Immature natural killer cell (primary cell): Measurements from ENCODE around the gene OR5AN1. TPM values are rescaled to one million over a fixed set of nuclear protein-coding genes. Genes with fewer than 3 reads are reported as not detected.
"Not testable (repeated sequence)": the region's sequence is repeated elsewhere in the genome, so short reads cannot be mapped to it uniquely, and the experiment has no call there.

Experiments
- DNase-seq, 3 donors: peaks; one replicate each; pipeline ENCODE4 v3.0.0; 2022; ENCODE audit warnings: mixed read lengths in 1 of 3
- H3K27ac Mint-ChIP-seq, 6 donors: one replicate each; pipeline ENCODE4 v1.8.0; 2020; ENCODE audit warnings: mixed read lengths in 6 of 6, mild to moderate bottlenecking in 5 of 6, inconsistent platforms in 4 of 6, moderate library complexity in 3 of 6
- H3K27me3 Mint-ChIP-seq, 3 donors: one replicate each; pipeline ENCODE4 v1.8.0; 2020 to 2021; ENCODE audit warnings: low read depth in 3 of 3, mild to moderate bottlenecking in 3 of 3, mixed read lengths in 3 of 3, moderate library complexity in 3 of 3, inconsistent platforms in 1 of 3
- H3K36me3 Mint-ChIP-seq, 3 donors: one replicate each; pipeline ENCODE4 v1.8.0; 2020; ENCODE audit warnings: mixed read lengths in 3 of 3, inconsistent platforms in 2 of 3, mild to moderate bottlenecking in 2 of 3
- H3K4me1 Mint-ChIP-seq, 2 donors: one replicate each; pipeline ENCODE4 v1.8.0; 2020; ENCODE audit warnings: inconsistent platforms in 2 of 2, mild to moderate bottlenecking in 2 of 2, mixed read lengths in 2 of 2, moderate library complexity in 1 of 2
- H3K4me3 Mint-ChIP-seq, 5 donors: one replicate each; pipeline ENCODE4 v1.8.0; 2020; ENCODE audit warnings: mild to moderate bottlenecking in 5 of 5, mixed read lengths in 5 of 5, inconsistent platforms in 3 of 5, moderate library complexity in 3 of 5
- H3K9me3 Mint-ChIP-seq, 6 donors: one replicate each; pipeline ENCODE4 v1.8.0; 2020; ENCODE audit warnings: mild to moderate bottlenecking in 6 of 6, mixed read lengths in 6 of 6, inconsistent platforms in 4 of 6, moderate library complexity in 3 of 6
- polyA plus RNA-seq, 3 donors: library from polyadenylated mRNA; unstranded; fragments of 300-500 nt; fragmentation: Illumina TruSeq; gene quantifications; one replicate each; pipeline ENCODE4 v1.2.3, GENCODE V29; 2021

OR5AN1 gene
- polyA plus RNA-seq, result not detected

GRCh38 chr11:59358595-59358994 lies at the start of gene OR5AN1:
OR5AN1 (plus strand) TSS chr11:59358895; CDS start chr11:59364459, 5,564 bp downstream.
- Mint-ChIP-seq H3K4me1 (no peaks in the 10 kb centered on the region), H3K27me3 (peaks cover 0 to 11% (median 3%) of the 10 kb centered on the region in 3 donors), H3K9me3 (peaks cover 0 to 2% (median 0%) of the 10 kb centered on the region in 6 donors), H3K36me3 (no peaks in the 10 kb centered on the region), H3K27ac (no peak within 1 kb of the TSS), H3K4me3 (no peak within 1 kb of the TSS)
- DNase-seq, result no peak

GRCh38 chr11:59335001-59335400 lies 23.7 kb upstream of the OR5AN1 start:
- Mint-ChIP-seq H3K27ac (no peak overlapping the region), H3K9me3 (peaks cover 0 to 7% (median 0%) of the 10 kb centered on the region in 6 donors)

GRCh38 chr11:59336176-59336575 lies 22.5 kb upstream of the OR5AN1 start:
- no peaks in the 10 kb centered on the region for H3K36me3 Mint-ChIP-seq
- H3K4me1 Mint-ChIP-seq, result no peaks in the 10 kb centered on the region
- H3K9me3 Mint-ChIP-seq, result peaks cover 0 to 7% (median 0%) of the 10 kb centered on the region in 6 donors
- no peak overlapping the region for H3K27ac Mint-ChIP-seq
- peaks cover 3 to 11% (median 8%) of the 10 kb centered on the region in 3 donors for H3K27me3 Mint-ChIP-seq
- H3K4me3 Mint-ChIP-seq, result no peak overlapping the region
- DNase-seq, result no peak

More at GRCh38 chr11:59335001-59335400, 23.7 kb upstream of the OR5AN1 start:
- Mint-ChIP-seq H3K27me3 (peaks cover 3 to 11% (median 8%) of the 10 kb centered on the region in 3 donors), H3K4me1 (no peaks in the 10 kb centered on the region), H3K36me3 (no peaks in the 10 kb centered on the region), H3K4me3 (no peak overlapping the region)
- DNase-seq, result no peak

GRCh38 chr11:59336931-59337330 lies 21.8 kb upstream of the OR5AN1 start:
- DNase-seq, result no peak
- Mint-ChIP-seq H3K27me3 (peaks cover 3 to 8% (median 7%) of the 10 kb centered on the region in 3 donors), H3K4me1 (no peaks in the 10 kb centered on the region), H3K27ac (no peak overlapping the region), H3K9me3 (peaks cover 0 to 9% (median 0%) of the 10 kb centered on the region in 6 donors), H3K36me3 (no peaks in the 10 kb centered on the region), H3K4me3 (no peak overlapping the region)

GRCh38 chr11:59349657-59350056 lies 9.0 kb upstream of the OR5AN1 start:
- not testable (repeated sequence) for H3K4me1 Mint-ChIP-seq, DNase-seq, H3K36me3 Mint-ChIP-seq, H3K9me3 Mint-ChIP-seq, H3K27ac Mint-ChIP-seq, H3K27me3 Mint-ChIP-seq, H3K4me3 Mint-ChIP-seq

GRCh38 chr11:59355226-59355625 lies 3.5 kb upstream of the OR5AN1 start:
- Mint-ChIP-seq H3K27ac (no peak overlapping the region), H3K27me3 (peaks cover 0 to 9% (median 5%) of the 10 kb centered on the region in 3 donors), H3K4me3 (no peak overlapping the region), H3K36me3 (no peaks in the 10 kb centered on the region), H3K9me3 (peaks cover 0 to 2% (median 0%) of the 10 kb centered on the region in 6 donors), H3K4me1 (no peaks in the 10 kb centered on the region)
- no peak for DNase-seq

GRCh38 chr11:59356561-59356960 lies 2.1 kb upstream of the OR5AN1 start:
- Mint-ChIP-seq H3K4me3 (no peak overlapping the region), H3K9me3 (peaks cover 0 to 2% (median 0%) of the 10 kb centered on the region in 6 donors), H3K27me3 (peaks cover 0 to 11% (median 3%) of the 10 kb centered on the region in 3 donors), H3K4me1 (no peaks in the 10 kb centered on the region), H3K36me3 (no peaks in the 10 kb centered on the region), H3K27ac (no peak overlapping the region)
- DNase-seq, result no peak

GRCh38 chr11:59358020-59358419 lies 675 bp upstream of the OR5AN1 start:
- Mint-ChIP-seq H3K27ac (no peak overlapping the region), H3K36me3 (no peaks in the 10 kb centered on the region), H3K27me3 (peaks cover 0 to 11% (median 3%) of the 10 kb centered on the region in 3 donors), H3K4me3 (no peak overlapping the region), H3K4me1 (no peaks in the 10 kb centered on the region), H3K9me3 (peaks cover 0 to 2% (median 0%) of the 10 kb centered on the region in 6 donors)
- no peak for DNase-seq

GRCh38 chr11:59365232-59366018 lies 6.7 kb downstream of the OR5AN1 start:
- Mint-ChIP-seq H3K27me3 (peaks cover 0 to 4% (median 2%) of the 10 kb centered on the region in 3 donors), H3K4me1 (no peaks in the 10 kb centered on the region), H3K9me3 (peaks cover 0 to 10% (median 5%) of the 10 kb centered on the region in 6 donors), H3K27ac (no peak overlapping the region), H3K4me3 (no peak overlapping the region), H3K36me3 (no peaks in the 10 kb centered on the region)
- no peak for DNase-seq

GRCh38 chr11:59368238-59369022 lies 9.7 kb downstream of the OR5AN1 start:
- Mint-ChIP-seq H3K27ac (peak overlapping the region in 1 of 6 donors; percentile 41), H3K4me3 (no peak overlapping the region), H3K9me3 (peaks cover 0 to 10% (median 6%) of the 10 kb centered on the region in 6 donors), H3K27me3 (peaks cover 0 to 4% (median 3%) of the 10 kb centered on the region in 3 donors), H3K4me1 (no peaks in the 10 kb centered on the region), H3K36me3 (no peaks in the 10 kb centered on the region)
- DNase-seq, result no peak

GRCh38 chr11:59372324-59372723 lies 13.6 kb downstream of the OR5AN1 start:
- H3K27me3 Mint-ChIP-seq, DNase-seq, H3K4me1 Mint-ChIP-seq, H3K27ac Mint-ChIP-seq, H3K4me3 Mint-ChIP-seq, H3K36me3 Mint-ChIP-seq: not testable (repeated sequence)
- H3K9me3 Mint-ChIP-seq, result peaks cover 0 to 11% (median 6%) of the 10 kb centered on the region in 6 donors

GRCh38 chr11:59380263-59381059 lies 21.8 kb downstream of the OR5AN1 start:
- Mint-ChIP-seq H3K4me3 (no peak overlapping the region), H3K4me1 (no peaks in the 10 kb centered on the region)

GRCh38 chr11:59394186-59394585 lies 35.5 kb downstream of the OR5AN1 start:
- no peaks in the 10 kb centered on the region for H3K4me1 Mint-ChIP-seq
- peaks cover 0 to 3% (median 0%) of the 10 kb centered on the region in 6 donors for H3K9me3 Mint-ChIP-seq
- no peak overlapping the region for H3K27ac Mint-ChIP-seq
- no peak for DNase-seq
- no peaks in the 10 kb centered on the region for H3K36me3 Mint-ChIP-seq
- H3K27me3 Mint-ChIP-seq, result peaks cover 2 to 4% (median 3%) of the 10 kb centered on the region in 3 donors
- no peak overlapping the region for H3K4me3 Mint-ChIP-seq

More at GRCh38 chr11:59380263-59381059, 21.8 kb downstream of the OR5AN1 start:
- Mint-ChIP-seq H3K36me3 (no peaks in the 10 kb centered on the region), H3K27ac (no peak overlapping the region), H3K9me3 (peaks cover 0 to 8% (median 2%) of the 10 kb centered on the region in 6 donors), H3K27me3 (peaks cover 0 to 4% (median 0%) of the 10 kb centered on the region in 3 donors)
- DNase-seq, result no peak
